GM06990 (cell line): ENCODE data around the gene CYP3A5.
"Not testable (repeated sequence)": the region's sequence is repeated elsewhere in the genome, so short reads cannot be mapped to it uniquely, and the experiment has no call there.

Experiments
- DNase-seq: peaks from one replicate; pipeline ENCODE4 v3.0.0-alpha.2; 2011; ENCODE audit not compliant: insufficient read length; ENCODE audit errors: extremely low read depth
- H3K27me3 ChIP-seq: replicated peaks from 2 replicates; pipeline ENCODE4 v1.6.0; 2011; ENCODE audit warnings: low read length; ENCODE audit not compliant: control insufficient read depth, insufficient read depth
- H3K36me3 ChIP-seq: 2 replicates; pipeline ENCODE4 v1.5.1; 2011; ENCODE audit warnings: low read length; ENCODE audit not compliant: control insufficient read depth, insufficient read depth
- H3K4me3 ChIP-seq: replicated peaks from 2 replicates; pipeline ENCODE4 v1.5.1; 2011; ENCODE audit warnings: low read depth, mild to moderate bottlenecking, control low read depth, low read length
- TF ChIP-seq, protein P1 (sequence below): IDR thresholded peaks from 2 replicates; pipeline ENCODE4 v1.5.1; 2011; ENCODE audit warnings: low read length, control low read depth, mild to moderate bottlenecking, inconsistent platforms; ENCODE audit not compliant: insufficient read depth, poor library complexity, severe bottlenecking

CYP3A5 gene

DNA sequence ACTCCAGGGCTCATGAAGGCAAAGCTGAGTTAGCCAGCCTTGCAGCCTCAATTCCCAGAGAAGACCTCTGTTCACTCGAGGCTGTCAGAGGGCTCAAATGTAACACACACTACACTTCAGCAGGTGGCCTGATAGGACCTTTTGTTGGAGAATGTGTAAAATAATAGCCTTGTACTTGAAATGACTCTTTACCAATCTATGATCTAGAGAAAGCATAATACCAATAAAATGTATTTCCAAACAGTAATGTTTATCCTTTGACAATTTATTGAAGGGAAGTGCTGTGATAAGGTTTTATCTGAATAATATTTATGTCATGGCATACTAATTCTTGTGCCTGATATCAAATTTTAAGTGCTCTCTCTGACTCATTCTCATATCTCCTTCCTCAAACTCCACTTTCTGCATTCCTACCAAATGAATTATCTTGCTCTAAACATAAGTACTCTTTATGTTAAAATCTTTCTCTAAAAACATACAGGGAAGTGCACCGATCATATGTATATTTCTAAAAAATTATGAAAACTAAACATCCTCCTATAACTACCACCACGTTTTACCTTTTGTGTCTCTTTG lies 34.3 kb upstream of the CYP3A5 start:
- TF ChIP-seq, protein P1, sequence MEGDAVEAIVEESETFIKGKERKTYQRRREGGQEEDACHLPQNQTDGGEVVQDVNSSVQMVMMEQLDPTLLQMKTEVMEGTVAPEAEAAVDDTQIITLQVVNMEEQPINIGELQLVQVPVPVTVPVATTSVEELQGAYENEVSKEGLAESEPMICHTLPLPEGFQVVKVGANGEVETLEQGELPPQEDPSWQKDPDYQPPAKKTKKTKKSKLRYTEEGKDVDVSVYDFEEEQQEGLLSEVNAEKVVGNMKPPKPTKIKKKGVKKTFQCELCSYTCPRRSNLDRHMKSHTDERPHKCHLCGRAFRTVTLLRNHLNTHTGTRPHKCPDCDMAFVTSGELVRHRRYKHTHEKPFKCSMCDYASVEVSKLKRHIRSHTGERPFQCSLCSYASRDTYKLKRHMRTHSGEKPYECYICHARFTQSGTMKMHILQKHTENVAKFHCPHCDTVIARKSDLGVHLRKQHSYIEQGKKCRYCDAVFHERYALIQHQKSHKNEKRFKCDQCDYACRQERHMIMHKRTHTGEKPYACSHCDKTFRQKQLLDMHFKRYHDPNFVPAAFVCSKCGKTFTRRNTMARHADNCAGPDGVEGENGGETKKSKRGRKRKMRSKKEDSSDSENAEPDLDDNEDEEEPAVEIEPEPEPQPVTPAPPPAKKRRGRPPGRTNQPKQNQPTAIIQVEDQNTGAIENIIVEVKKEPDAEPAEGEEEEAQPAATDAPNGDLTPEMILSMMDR: no peak
- DNase-seq: no peak
- no peaks in the 10 kb centered on the region for H3K36me3 ChIP-seq
- H3K4me3 ChIP-seq: no peak overlapping the region
- H3K27me3 ChIP-seq: no peaks in the 10 kb centered on the region

DNA sequence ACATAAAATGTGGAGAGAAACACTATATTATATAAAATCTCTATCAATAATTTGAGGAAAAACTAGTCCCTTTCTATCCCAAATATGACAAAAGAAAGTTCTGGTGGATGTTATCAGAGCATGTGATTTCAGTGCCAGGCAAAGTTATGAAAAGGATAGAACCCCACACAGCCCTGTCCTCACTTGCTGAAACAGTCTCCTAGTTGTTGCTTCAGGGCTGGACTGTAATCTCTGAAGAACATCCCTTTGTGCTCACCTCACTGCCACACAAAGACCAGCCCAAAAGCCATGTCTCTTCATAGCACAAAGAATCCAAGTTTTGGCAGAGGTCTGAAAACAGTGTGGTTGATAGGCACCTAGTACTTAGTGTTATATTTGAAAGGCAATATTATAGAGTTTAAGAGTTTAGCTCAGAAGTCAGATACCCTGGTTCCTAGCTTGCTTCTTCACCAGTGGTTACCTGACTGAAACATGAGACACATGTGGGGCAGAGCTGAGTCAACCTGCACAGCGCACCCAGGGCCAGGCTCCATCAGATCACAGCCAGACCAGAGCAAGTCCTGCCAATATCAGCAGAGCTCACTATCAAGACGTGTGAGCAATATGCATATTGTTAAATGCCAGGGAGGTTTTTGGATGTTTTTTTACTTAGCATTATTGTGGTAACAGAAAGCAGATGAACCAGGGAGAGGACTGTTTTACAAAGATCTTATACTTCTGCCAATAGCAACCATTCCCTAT lies 30.2 kb upstream of the CYP3A5 start:
- no peak for DNase-seq
- TF ChIP-seq, protein P1: no peak
- H3K36me3 ChIP-seq: no peaks in the 10 kb centered on the region
- no peaks in the 10 kb centered on the region for H3K27me3 ChIP-seq
- H3K4me3 ChIP-seq: no peak overlapping the region

DNA sequence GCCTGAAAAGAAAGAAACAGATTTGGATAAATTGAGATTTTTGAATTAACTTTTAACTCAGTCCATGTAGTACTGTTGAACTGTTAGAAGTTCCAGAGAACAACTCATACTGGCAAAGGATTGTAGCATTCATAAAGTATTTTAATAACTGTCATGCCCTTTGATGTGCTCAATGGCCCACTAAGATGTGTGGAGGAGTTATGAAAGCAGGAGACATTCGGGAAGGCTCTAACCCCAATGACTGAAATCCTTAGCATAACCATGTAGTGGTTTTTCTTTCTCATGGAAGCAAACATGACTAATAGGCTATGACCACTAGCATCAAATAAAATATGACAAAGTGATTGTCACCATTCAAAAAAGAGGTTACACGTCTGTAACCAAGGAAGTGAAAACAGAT lies 29.5 kb upstream of the CYP3A5 start:
- TF ChIP-seq, protein P1: no peak
- DNase-seq: no peak
- no peaks in the 10 kb centered on the region for H3K36me3 ChIP-seq
- no peaks in the 10 kb centered on the region for H3K27me3 ChIP-seq
- no peak overlapping the region for H3K4me3 ChIP-seq

DNA sequence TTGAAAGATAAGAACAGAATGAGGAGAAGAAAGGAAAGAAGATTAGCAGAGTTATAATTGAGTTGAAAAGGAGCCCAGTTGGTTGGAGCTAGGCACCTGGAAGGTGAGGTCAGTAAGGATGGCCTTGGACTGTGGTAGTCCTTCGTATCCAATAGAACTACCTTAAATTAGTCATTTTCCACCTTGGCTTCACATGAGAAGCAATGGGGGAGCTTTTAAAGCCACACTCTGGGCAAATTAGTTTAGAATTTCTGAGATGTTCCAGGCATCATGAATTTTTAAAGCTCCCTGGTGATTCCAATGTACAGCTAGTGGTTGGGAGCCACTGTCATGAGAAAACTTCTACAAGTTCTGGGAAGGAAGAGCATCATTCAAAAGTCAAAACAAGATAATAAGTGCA lies 27.3 kb upstream of the CYP3A5 start:
- no peak for DNase-seq
- Histone ChIP-seq H3K36me3 (no peaks in the 10 kb centered on the region), H3K27me3 (no peaks in the 10 kb centered on the region), H3K4me3 (no peak overlapping the region)
- TF ChIP-seq, protein P1: no peak

DNA sequence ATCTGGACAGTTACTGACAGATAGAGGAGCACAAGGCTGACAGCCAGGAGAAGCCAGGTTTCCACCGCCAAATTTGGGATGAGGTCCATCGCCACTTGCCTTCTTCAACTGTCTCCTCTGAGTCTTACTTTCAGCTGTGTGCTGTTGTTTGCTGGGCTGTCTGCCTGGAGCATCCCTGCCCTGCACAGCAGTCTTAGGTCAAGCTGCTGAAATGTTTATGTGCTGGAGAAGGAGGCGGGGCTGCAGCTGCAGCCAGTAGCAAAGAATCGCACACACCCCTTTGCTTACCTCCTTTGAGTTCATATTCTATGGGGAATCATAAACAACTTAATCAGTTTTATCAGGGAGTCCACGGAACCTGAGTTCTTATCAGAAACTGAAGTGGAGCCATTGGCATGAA lies 20.1 kb upstream of the CYP3A5 start:
- H3K27me3 ChIP-seq: no peaks in the 10 kb centered on the region

DNA sequence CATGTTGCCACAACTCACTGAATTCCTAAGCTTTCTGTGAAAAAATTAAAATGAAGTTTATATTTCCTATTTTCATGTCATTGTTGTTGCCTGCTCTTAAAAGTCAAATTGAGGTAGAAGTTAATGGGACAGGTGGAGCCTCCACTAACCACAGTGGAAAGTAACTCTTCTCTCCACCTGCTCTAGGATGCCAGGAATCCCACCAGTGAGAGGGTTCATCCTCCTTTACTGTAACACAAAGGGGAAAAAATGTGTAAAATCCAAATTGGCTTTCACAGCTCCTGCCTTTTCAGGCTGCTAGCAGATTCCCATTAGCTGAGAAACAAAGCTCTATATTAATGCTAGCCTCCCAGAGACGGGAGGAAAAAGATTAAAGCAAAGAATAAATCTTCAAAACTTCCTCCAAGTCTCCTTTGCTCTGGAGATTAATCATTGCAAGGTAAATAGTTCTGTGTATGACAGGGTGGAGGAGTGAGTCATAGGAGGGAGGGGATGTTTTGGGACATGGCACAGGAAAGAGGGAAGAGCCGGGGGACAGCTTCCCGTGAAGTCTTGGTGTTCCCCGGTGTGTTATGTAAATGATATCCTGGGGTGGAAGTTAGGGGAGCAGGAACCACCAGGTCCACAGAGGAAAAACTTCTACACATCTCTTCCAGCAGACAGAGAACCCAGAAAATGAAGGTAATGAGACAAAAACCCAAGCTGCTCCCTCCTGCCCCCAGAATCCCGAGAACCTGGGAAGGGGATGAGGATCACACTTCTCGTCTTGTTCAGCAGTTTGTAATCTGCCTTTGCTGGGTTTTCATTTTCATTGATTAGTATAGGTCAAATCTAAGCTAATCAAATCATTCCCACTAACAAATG lies 19.3 kb upstream of the CYP3A5 start:
- H3K36me3 ChIP-seq, H3K27me3 ChIP-seq, DNase-seq, H3K4me3 ChIP-seq: not testable (repeated sequence)

More for the DNA sequence above, 20.1 kb upstream of the CYP3A5 start:
- TF ChIP-seq, protein P1: no peak
- DNase-seq: no peak
- H3K4me3 ChIP-seq: no peak overlapping the region
- H3K36me3 ChIP-seq: no peaks in the 10 kb centered on the region
